ENCODE data around the gene ACVR1C. TPM values are rescaled to one million over a fixed set of nuclear protein-coding genes. Genes with fewer than 3 reads are reported as not detected.

ACVR1C gene
- total RNA-seq, 3 donors from 2014 or later: 5.9 to 41.4 (median 8.0) TPM

DNA sequence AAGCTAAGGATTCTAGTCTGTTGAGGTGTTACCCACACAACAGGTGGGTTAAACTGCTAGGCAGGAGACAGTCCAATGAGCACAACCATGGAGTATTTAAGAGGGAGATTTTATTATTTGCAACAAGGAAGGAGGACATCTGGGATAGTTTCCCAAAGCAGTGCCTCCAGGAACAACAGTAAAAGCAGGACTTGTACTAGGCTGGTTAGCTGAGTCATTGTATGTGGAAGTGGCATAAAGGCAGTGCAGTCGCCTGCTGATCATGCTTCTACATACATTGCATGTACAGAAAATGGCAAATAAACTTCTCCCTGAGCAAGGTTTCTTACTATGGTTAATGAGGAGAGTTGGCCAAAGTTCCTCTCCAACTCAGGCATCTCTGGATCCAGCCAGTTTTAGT, 138.7 kb downstream of the ACVR1C start:
- intact Hi-C loops (cut with DNase I; ENCODE audit: low total_unique reads): no loop called here
- H3K27ac ChIP-seq: no peak overlapping the region
- H3K9me3 ChIP-seq: no peaks in the 10 kb centered on the region
- H3K4me1 ChIP-seq: no peaks in the 10 kb centered on the region
- DNase-seq (ENCODE audit: low spot score in 2 of 2): no peak
- H3K27me3 ChIP-seq: no peaks in the 10 kb centered on the region
- no peak overlapping the region for H3K4me3 ChIP-seq
- no peaks in the 10 kb centered on the region for H3K36me3 ChIP-seq
- TF ChIP-seq, protein P1, sequence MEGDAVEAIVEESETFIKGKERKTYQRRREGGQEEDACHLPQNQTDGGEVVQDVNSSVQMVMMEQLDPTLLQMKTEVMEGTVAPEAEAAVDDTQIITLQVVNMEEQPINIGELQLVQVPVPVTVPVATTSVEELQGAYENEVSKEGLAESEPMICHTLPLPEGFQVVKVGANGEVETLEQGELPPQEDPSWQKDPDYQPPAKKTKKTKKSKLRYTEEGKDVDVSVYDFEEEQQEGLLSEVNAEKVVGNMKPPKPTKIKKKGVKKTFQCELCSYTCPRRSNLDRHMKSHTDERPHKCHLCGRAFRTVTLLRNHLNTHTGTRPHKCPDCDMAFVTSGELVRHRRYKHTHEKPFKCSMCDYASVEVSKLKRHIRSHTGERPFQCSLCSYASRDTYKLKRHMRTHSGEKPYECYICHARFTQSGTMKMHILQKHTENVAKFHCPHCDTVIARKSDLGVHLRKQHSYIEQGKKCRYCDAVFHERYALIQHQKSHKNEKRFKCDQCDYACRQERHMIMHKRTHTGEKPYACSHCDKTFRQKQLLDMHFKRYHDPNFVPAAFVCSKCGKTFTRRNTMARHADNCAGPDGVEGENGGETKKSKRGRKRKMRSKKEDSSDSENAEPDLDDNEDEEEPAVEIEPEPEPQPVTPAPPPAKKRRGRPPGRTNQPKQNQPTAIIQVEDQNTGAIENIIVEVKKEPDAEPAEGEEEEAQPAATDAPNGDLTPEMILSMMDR (IDR thresholded peaks at IDR 0.05): no peak

DNA sequence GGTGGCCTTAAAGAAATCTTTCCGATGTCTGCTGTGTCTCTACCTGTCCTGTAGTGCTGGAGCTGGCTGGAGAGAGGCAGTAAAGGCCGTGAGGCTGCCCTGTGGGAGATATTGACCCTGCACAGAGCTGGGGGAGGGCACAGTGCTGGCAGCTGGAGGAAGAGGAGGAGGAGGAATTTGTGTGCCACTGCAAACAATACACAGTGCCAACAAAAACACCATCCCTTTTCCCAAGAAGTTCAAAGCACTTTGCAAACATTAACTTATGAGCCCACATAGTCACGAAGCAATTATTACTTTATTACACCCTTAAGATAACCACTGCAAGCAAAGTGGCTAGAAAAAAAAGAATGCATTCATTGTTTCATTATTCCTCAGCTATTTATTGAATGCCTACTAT, 139.8 kb downstream of the ACVR1C start:
- Histone ChIP-seq H3K27ac (no peak overlapping the region), H3K36me3 (no peaks in the 10 kb centered on the region), H3K27me3 (no peaks in the 10 kb centered on the region), H3K9me3 (no peaks in the 10 kb centered on the region), H3K4me1 (no peaks in the 10 kb centered on the region), H3K4me3 (no peak overlapping the region)
- TF ChIP-seq, protein P1 (IDR thresholded peaks at IDR 0.05): no peak
- TF ChIP-seq POLR2A (IDR thresholded peaks at IDR 0.05): no peak
- TF ChIP-seq POLR2AphosphoS5 (IDR thresholded peaks at IDR 0.05): no peak
- no peak for DNase-seq (ENCODE audit: low spot score in 2 of 2)
- intact Hi-C loops (cut with DNase I; ENCODE audit: low total_unique reads): no loop called here

DNA sequence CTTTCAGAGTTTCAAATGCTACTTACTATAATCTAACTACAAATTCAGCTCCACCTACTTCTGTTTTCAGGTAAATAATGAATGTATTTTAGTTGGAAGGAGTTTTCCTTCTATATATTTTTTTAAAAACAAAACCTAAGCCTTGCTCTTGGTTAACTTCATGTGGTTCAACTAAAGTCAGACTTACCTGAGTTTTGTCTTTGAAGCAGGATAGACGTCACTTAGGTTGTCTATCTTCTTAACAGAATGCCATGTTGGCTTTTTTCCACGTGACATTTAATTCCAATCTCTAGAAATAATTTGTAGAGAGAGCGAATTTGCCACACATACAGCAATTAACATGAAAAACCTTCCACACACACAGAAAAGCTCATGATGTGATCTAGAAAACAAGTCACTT, 140.9 kb downstream of the ACVR1C start:
- Histone ChIP-seq H3K4me1 (no peaks in the 10 kb centered on the region), H3K27ac (no peak overlapping the region), H3K27me3 (no peaks in the 10 kb centered on the region), H3K4me3 (no peak overlapping the region), H3K36me3 (no peaks in the 10 kb centered on the region), H3K9me3 (no peaks in the 10 kb centered on the region)
- no peak for DNase-seq (ENCODE audit: low spot score in 2 of 2)
- TF ChIP-seq POLR2A (IDR thresholded peaks at IDR 0.05): no peak
- no peak for TF ChIP-seq POLR2AphosphoS5 (IDR thresholded peaks at IDR 0.05)
- TF ChIP-seq, protein P1 (IDR thresholded peaks at IDR 0.05): no peak
- intact Hi-C loops (cut with DNase I; ENCODE audit: low total_unique reads): no loop called here

DNA sequence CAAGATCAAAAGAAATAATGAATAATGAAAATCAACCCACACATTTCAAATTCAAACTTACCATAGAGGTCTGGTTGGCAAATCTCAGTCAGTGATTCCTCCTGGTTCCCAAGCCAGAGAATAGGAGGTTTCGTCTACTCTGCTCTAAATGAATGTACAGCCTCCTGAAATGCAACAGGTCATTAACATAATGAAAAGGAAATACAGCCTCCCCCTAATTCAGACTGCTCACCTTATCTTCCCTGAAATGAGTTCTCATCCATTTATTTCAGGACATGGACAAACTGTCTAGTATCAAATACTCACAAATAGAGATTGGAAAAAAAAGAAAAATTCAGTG, 141.4 kb downstream of the ACVR1C start:
- intact Hi-C loops (cut with DNase I; ENCODE audit: low total_unique reads): no loop called here

DNA sequence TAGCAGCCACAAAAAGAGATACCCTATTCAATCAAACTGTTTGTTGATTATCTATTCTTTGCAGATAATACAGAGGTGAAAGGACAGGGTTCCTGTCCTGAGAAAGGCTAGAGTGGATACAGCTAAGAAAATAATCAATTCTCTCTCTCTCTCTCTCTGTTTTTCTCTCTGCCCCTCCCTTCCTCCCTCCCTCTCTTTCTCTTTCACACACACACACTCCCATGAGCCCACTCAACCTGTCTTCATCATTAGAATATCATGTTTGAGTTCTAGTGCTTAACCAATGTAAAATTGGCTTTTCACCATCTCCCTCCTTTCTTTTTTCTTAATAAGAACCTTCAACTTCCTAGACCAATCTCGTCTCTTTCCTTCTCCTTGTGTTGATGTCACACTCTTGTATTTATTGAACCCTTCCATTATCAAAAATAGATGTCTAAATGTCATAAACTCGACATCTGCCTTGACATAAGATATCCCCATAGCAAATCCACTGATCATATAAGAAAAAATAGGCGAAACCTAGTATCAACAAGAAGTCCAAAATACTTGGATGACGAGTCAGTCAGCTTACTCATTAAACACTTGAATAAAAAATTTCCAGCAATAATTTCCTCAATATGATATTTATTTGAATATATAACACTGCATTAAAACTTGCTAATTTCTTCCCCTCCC, 141.9 kb downstream of the ACVR1C start:
- H3K4me1 ChIP-seq: no peaks in the 10 kb centered on the region
- TF ChIP-seq, protein P1 (IDR thresholded peaks at IDR 0.05): no peak
- TF ChIP-seq POLR2AphosphoS5 (IDR thresholded peaks at IDR 0.05): no peak
- TF ChIP-seq POLR2A (IDR thresholded peaks at IDR 0.05): no peak
- no peak overlapping the region for H3K27ac ChIP-seq
- H3K36me3 ChIP-seq: no peaks in the 10 kb centered on the region
- H3K4me3 ChIP-seq: no peak overlapping the region
- H3K9me3 ChIP-seq: no peaks in the 10 kb centered on the region
- intact Hi-C loops (cut with DNase I; ENCODE audit: low total_unique reads): no loop called here
- no peaks in the 10 kb centered on the region for H3K27me3 ChIP-seq
- DNase-seq (ENCODE audit: low spot score in 2 of 2): no peak

More for the DNA sequence above, 141.4 kb downstream of the ACVR1C start:
- Histone ChIP-seq H3K27me3 (no peaks in the 10 kb centered on the region), H3K4me1 (no peaks in the 10 kb centered on the region), H3K9me3 (no peaks in the 10 kb centered on the region), H3K4me3 (no peak overlapping the region), H3K27ac (no peak overlapping the region), H3K36me3 (no peaks in the 10 kb centered on the region)
- DNase-seq (ENCODE audit: low spot score in 2 of 2): no peak
- TF ChIP-seq POLR2AphosphoS5 (IDR thresholded peaks at IDR 0.05): no peak
- TF ChIP-seq, protein P1 (IDR thresholded peaks at IDR 0.05): no peak
- no peak for TF ChIP-seq POLR2A (IDR thresholded peaks at IDR 0.05)
